ENCODE results near the gene CCKAR.

The CCKAR gene

DNA sequence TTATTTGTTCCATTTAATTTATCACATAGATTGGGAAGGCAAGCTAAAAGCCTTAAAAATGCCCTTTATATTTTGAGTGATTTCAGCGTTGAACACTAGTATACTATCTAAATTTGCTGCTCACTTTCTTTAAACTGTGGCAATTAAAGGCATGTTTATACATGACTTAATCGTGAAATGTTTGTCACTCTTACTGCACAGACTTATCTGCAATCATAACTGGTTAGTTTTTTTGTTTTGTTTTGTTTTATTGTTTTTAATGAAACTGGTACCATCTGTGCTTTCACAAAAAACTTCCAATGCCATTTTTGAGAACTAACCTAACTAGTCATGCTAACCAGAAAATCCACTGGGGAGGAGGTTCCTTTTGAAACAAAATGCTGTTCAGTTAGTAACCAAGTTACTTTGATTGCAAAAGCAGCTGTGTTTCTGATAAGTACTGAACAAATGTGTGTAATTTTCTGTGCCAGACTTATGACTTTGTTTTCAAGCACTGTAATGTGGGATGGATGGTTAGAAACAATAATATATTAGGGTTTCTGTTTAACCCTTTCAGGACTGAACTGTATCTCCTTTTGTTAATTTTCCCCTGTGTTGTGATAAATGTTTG is 56.1 kb downstream of the CCKAR start:
- H3K4me1 ChIP-seq (ENCODE audit: insufficient read depth, low read length), result no peaks in the 10 kb centered on the region
- H3K9me3 ChIP-seq (ENCODE audit: insufficient read depth, low read length, severe bottlenecking), result no peaks in the 10 kb centered on the region
- no peak for TF ChIP-seq EZH2 (IDR thresholded peaks at IDR 0.05; ENCODE audit: borderline replicate concordance, low read depth, low read length, severe bottlenecking)
- TF ChIP-seq, protein P1, sequence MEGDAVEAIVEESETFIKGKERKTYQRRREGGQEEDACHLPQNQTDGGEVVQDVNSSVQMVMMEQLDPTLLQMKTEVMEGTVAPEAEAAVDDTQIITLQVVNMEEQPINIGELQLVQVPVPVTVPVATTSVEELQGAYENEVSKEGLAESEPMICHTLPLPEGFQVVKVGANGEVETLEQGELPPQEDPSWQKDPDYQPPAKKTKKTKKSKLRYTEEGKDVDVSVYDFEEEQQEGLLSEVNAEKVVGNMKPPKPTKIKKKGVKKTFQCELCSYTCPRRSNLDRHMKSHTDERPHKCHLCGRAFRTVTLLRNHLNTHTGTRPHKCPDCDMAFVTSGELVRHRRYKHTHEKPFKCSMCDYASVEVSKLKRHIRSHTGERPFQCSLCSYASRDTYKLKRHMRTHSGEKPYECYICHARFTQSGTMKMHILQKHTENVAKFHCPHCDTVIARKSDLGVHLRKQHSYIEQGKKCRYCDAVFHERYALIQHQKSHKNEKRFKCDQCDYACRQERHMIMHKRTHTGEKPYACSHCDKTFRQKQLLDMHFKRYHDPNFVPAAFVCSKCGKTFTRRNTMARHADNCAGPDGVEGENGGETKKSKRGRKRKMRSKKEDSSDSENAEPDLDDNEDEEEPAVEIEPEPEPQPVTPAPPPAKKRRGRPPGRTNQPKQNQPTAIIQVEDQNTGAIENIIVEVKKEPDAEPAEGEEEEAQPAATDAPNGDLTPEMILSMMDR (IDR thresholded peaks at IDR 0.05; ENCODE audit: borderline replicate concordance, extremely low read depth, low read length, poor library complexity, severe bottlenecking), result no peak
- no peak overlapping the region for H3K27ac ChIP-seq (ENCODE audit: low read length)
- H3K36me3 ChIP-seq (ENCODE audit: insufficient read depth, low read length), result peaks cover 51% of the 10 kb centered on the region
- no peaks in the 10 kb centered on the region for H4K20me1 ChIP-seq (ENCODE audit: insufficient read depth, low read length)
- H3K4me2 ChIP-seq (ENCODE audit: insufficient read depth, low read length), result no peak overlapping the region
- DNase-seq, result no peak
- no peak overlapping the region for H3K9ac ChIP-seq (ENCODE audit: low read depth, low read length)
- no peak overlapping the region for H3K4me3 ChIP-seq (ENCODE audit: low read depth in 1 of 2, low read length in 2 of 2)
- ATAC-seq (ENCODE audit: insufficient read depth, low read depth), result no peak
- no peaks in the 10 kb centered on the region for H3K79me2 ChIP-seq (ENCODE audit: insufficient read depth, low read length)
- H2AFZ ChIP-seq (ENCODE audit: low read depth, low read length), result no peak overlapping the region
- H3K27me3 ChIP-seq (ENCODE audit: insufficient read depth, low read length, poor library complexity), result no peaks in the 10 kb centered on the region

DNA sequence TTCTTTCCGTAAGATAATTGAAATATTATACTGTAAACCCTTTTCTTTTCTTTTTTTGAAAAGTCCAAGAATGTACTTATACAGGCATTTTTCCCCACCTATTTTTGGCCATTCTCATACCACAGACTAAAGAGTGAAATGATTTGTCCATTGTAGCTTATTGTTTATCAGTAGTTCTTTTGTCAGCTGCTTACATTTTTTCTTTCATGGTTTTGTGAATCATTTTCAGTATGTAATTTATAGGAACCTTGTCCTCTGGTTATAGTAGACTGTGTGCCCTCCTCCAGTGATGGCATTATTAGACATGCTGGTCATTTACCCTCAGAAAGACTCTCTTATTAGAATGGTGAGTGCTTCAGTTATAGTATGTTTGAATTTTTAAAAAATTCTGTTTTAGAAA is 56.7 kb downstream of the CCKAR start:
- Histone ChIP-seq H3K36me3 (ENCODE audit: insufficient read depth, low read length) (peaks cover 52% of the 10 kb centered on the region), H3K27ac (ENCODE audit: low read length) (no peak overlapping the region), H3K9me3 (ENCODE audit: insufficient read depth, low read length, severe bottlenecking) (no peaks in the 10 kb centered on the region), H4K20me1 (ENCODE audit: insufficient read depth, low read length) (no peaks in the 10 kb centered on the region), H2AFZ (ENCODE audit: low read depth, low read length) (no peak overlapping the region), H3K79me2 (ENCODE audit: insufficient read depth, low read length) (no peaks in the 10 kb centered on the region), H3K9ac (ENCODE audit: low read depth, low read length) (no peak overlapping the region), H3K4me3 (ENCODE audit: low read depth in 1 of 2, low read length in 2 of 2) (no peak overlapping the region), H3K4me2 (ENCODE audit: insufficient read depth, low read length) (no peak overlapping the region), H3K4me1 (ENCODE audit: insufficient read depth, low read length) (no peaks in the 10 kb centered on the region), H3K27me3 (ENCODE audit: insufficient read depth, low read length, poor library complexity) (no peaks in the 10 kb centered on the region)
- no peak for TF ChIP-seq EZH2 (IDR thresholded peaks at IDR 0.05; ENCODE audit: borderline replicate concordance, low read depth, low read length, severe bottlenecking)
- TF ChIP-seq, protein P1 (IDR thresholded peaks at IDR 0.05; ENCODE audit: borderline replicate concordance, extremely low read depth, low read length, poor library complexity, severe bottlenecking), result no peak
- DNase-seq, result no peak
- no peak for ATAC-seq (ENCODE audit: insufficient read depth, low read depth)

DNA sequence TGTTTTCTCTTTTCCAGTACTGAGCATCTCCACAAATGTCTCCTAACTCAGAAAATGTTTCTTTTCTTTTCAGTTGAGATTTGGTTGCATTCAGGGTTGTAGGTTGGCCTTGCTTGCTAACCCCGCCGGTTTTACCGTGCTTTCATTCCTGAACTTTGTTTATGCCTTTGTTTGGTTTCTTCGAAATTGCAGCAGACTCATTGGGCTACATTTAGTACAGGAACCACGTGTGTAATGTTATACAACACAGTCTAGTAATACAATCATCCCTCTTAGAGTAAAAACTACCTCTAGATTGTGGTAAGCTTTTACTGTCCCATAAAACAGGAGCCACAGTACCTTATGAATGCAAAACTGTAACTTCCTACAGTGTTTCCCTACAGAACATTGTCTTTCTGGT is 57.9 kb downstream of the CCKAR start:
- DNase-seq, result no peak
- Histone ChIP-seq H3K36me3 (ENCODE audit: insufficient read depth, low read length) (peaks cover 52% of the 10 kb centered on the region), H4K20me1 (ENCODE audit: insufficient read depth, low read length) (no peaks in the 10 kb centered on the region), H3K4me1 (ENCODE audit: insufficient read depth, low read length) (no peaks in the 10 kb centered on the region), H2AFZ (ENCODE audit: low read depth, low read length) (no peak overlapping the region), H3K27me3 (ENCODE audit: insufficient read depth, low read length, poor library complexity) (no peaks in the 10 kb centered on the region), H3K9me3 (ENCODE audit: insufficient read depth, low read length, severe bottlenecking) (no peaks in the 10 kb centered on the region), H3K9ac (ENCODE audit: low read depth, low read length) (no peak overlapping the region), H3K27ac (ENCODE audit: low read length) (no peak overlapping the region), H3K4me2 (ENCODE audit: insufficient read depth, low read length) (no peak overlapping the region), H3K79me2 (ENCODE audit: insufficient read depth, low read length) (no peaks in the 10 kb centered on the region), H3K4me3 (ENCODE audit: low read depth in 1 of 2, low read length in 2 of 2) (no peak overlapping the region)
- TF ChIP-seq, protein P1 (IDR thresholded peaks at IDR 0.05; ENCODE audit: borderline replicate concordance, extremely low read depth, low read length, poor library complexity, severe bottlenecking), result no peak
- no peak for TF ChIP-seq EZH2 (IDR thresholded peaks at IDR 0.05; ENCODE audit: borderline replicate concordance, low read depth, low read length, severe bottlenecking)
- no peak for ATAC-seq (ENCODE audit: insufficient read depth, low read depth)
